HG03378 (cell line): Measurements from ENCODE around the gene PODXL2.

Source experiments
- ATAC-seq: cut with Tn5 transposase; IDR thresholded peaks from one replicate; pipeline ENCODE4 v1.9.1; 2021; ENCODE audit warnings: mild to moderate bottlenecking, moderate library complexity; ENCODE audit not compliant: unreplicated experiment

The PODXL2 gene

GRCh38 chr3:127628788-127629466 is at the start of gene PODXL2:
Gene PODXL2, plus strand, starts transcription at chr3:127629185. Its CDS starts 35 bp downstream, at chr3:127629220.
- ATAC-seq, result no peak

DNA sequence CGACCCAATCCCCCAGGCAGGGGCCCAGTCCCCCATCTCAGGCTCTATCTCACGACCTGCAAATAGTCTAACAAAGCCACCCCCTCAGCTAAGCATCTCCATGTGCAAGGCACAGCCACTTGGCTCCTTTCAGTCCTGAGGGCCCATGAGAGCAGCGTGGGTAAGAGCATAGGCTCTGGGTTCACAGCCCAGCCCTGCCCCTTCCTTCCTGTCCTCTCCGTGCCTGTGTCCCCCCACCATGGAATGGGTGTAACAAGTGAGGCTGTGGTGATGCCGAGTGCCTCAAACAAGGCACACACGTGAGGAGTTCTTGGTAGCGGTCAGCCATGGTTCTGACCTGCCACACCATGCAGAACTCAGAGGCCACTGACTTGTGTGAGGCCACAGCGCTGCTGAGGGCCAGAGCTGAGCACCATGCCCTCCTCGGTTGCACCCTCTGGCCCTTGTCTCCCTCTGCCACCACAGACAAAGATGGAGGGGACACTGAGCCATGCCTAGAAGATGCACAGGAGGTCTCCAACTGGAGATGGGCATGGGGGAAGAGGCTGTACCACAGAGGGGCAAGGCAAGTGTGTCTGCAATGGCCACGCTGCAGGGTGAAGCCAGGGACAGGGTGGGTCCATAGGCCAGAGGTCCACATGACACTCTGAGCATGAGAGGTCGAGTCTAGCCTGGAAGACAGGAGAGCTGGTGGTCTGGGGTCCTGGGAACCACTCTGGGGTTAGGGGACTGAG is 48.5 kb upstream of the PODXL2 start:
- no peak for ATAC-seq

- ATAC-seq, result no peak
These were observed 44.3 kb upstream of the PODXL2 start for GRCh38 chr3:127584734-127585133.

GRCh38 chr3:127585163-127585812 is 43.7 kb upstream of the PODXL2 start:
- ATAC-seq, result no peak

DNA sequence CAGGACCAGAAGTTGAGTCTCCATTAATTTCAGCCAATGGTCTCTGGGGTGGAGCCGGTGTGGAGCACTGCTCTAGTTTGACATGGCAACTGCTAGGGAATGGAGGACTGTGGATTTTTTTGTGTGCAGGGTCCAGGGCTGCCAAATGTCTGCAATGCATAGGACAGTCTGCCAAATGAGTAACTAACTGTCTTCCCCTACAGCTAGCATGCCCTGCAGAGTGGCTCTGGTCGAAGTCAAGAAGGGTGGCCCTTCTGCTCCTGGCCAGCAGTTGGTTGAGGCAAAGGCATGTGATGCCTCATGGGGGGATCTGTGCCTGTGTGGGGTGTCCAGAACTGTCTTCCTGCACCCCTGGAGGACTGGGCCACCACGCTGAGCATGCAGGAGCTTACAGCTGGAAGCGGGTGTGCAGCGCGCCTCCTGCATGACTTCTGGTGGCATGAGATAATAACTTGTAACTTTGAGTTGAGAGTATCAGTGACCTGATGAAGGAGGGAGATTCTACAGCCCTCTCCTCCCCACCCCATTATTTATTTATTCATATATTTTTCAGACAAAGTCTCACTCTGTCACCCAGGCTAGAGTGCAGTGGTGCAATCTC is 43.1 kb upstream of the PODXL2 start:
- no peak for ATAC-seq

DNA sequence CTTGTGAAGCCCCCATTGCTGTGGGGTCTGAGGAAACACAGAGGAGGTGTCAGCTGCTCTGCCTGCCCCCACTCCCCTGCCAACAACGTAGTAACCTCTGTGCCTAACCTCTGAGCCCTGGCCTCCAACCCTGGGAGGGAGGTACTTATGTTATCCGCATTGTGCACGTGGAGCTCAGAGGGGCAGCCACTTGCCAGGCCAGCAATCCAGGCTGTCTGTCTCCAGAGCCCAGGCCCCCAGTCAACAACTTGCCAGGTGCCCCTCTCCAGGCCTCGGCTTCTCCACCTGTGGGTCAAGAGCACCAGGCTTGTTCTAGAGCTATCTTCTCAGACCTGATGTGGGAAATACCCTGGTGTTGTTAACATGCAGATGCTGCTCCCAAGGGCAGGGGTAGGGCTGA is 41.1 kb upstream of the PODXL2 start:
- no peak for ATAC-seq

- no peak for ATAC-seq
These were observed 40.0 kb upstream of the PODXL2 start for GRCh38 chr3:127588806-127589577.

GRCh38 chr3:127589600-127590281 is 39.2 kb upstream of the PODXL2 start:
- ATAC-seq, result no peak

GRCh38 chr3:127590282-127590592 is 38.7 kb upstream of the PODXL2 start:
- ATAC-seq, result peak; percentile 18

GRCh38 chr3:127590593-127591465 is 38.2 kb upstream of the PODXL2 start, which contains the start of gene TPRA1:
Gene TPRA1, minus strand, starts transcription at chr3:127590733. Its CDS starts 10,587 bp downstream, at chr3:127580146.
- ATAC-seq, result peak; percentile 80

- ATAC-seq, result no peak
These were observed 35.8 kb upstream of the PODXL2 start for GRCh38 chr3:127593178-127593577.

DNA sequence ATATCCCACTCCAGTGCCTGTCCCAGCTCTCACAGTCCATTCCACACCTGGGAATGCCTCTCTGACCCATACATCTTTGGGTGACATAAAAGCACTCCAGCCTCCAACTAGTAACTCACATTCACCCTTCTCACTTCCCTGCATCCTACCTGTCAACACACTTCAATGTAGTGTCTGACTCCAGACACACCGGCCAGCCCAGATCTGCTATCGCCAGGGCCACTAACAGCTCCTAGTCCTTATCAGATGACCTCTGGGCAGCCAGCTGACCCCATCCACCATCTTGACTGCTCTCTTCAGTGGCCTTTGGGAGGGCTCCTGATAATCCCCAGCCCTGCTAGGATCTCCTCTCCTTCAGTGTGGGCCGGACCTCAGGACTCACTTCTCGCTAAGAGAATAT is 33.7 kb upstream of the PODXL2 start:
- ATAC-seq, result no peak

DNA sequence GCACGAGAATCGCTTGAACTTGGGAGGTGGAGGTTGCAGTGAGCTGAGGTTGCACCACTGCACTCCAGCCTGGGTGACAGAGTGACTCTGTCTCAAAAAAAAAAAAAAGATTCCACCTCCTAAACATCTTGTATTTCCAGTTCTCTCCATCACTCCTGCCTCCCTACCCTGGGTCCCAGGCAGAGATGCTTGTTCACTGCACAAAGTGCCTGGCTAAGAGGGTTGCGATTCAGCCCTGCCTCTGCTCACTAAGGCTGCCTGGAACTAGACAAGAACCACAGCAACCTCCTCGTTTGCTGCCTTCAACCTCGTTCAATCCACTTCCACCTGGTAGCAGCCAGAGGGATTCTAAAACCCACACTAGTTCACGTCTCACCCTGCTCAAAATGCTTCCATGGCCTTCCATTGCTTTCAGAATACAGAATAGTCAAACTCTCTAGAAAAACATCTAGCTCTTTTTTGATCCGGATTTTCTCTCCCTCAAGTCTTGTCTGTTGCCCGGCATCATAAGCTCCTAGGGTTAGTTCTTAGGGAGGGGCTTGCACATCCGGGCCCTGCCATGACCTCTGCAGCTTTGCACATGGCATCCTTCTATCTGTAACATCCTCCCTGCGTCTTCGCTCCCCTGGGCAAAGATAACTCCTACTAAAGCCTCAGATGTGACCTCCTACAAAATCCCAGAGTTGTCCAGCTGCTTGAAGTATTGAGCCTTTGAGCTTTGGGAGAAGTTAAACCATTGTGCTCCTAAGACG is 31.8 kb upstream of the PODXL2 start:
- no peak for ATAC-seq

DNA sequence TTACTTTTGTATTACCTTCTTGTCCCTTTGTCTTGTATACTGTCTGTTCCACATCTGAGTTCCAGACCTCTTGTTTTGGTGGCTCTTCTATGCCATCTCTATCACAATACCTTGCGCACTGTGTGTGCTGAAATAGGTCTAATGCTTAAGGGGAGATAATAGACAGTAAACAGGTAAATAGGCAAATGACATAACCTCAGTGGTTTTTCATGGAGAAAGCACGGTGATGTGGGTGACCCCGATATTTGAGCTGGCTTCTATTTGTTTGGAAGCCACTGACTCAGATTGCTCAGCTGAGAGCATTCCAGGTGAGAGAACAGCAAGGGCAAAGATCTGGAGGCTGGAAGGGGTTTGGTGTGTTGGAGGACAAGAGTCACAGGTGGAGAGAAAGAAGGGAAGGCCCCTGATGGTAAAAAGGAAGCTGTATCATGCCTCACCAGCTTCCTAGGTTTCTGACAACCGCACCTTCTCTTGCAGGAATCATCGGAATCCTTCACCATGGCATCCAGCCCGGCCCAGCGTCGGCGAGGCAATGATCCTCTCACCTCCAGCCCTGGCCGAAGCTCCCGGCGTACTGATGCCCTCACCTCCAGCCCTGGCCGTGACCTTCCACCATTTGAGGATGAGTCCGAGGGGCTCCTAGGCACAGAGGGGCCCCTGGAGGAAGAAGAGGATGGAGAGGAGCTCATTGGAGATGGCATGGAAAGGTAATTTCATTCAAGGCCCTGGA is 30.0 kb upstream of the PODXL2 start:
- ATAC-seq, result no peak

DNA sequence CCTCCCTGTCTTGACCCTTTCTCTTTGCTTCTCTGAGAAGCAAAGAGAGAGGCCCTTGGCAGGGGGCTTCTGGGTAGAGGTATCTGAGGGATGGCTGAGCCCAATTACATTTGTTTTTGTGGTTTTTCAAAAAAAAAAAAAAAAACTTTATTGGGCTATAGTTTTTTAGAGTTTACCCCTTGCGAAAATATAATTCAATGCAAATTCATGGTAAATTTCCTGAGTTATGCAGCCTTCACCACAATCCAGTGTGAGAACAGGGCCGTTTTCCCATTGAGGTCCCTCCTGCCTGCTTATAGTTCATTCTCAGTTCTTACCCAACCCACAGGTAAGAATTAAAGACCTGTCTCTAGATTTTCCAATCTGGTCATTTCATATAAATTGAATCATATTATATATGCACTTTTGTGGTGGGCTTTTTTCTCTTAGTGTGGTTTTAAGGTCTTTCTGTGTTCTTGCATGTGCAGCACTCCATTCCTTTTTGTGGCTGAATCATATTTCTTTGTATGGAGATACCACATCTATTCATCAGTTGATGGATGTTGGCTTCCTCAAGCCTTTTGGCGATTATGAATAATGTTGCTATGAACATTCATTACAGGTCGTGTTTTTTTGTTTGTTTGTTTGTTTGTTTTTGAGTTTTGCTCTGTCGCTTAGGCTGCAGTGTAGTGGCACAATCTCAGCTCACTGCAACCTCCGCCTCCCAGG is 28.1 kb upstream of the PODXL2 start:
- ATAC-seq, result no peak

DNA sequence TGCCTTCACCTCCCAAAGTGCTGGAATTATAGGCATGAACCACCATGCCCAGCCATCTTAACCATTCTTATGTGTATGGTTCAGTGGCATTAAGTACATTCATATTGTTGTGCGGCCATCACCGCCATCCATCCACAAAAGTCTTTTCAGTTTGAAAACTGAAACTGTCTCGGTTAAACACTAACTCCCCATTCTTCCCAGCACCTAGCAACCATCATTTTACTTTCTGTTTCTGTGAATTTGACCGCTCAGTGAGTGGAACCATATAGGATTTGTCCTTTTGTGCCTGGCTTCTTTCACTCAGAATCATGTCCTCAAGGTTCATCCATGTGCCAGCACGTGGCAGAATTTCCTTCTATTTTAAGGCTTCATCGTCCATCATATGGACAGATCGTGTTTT is 24.9 kb upstream of the PODXL2 start:
- no peak for ATAC-seq

- no peak for ATAC-seq
These were observed 24.3 kb upstream of the PODXL2 start for GRCh38 chr3:127604546-127605165.
